HG02970 (cell line): ENCODE measurements around the gene ANKRD11.
"Not testable (repeated sequence)": the region's sequence is repeated elsewhere in the genome, so short reads cannot be mapped to it uniquely, and the experiment has no call there.

ENCODE experiments used
- ATAC-seq: cut with Tn5 transposase; IDR thresholded peaks from one replicate; pipeline ENCODE4 v1.9.1; 2021; ENCODE audit warnings: mild to moderate bottlenecking, moderate library complexity, moderate number of reproducible peaks; ENCODE audit not compliant: unreplicated experiment, low FRiP score

ANKRD11 gene

GRCh38 chr16:89261691-89262563 is 228.4 kb downstream of the ANKRD11 start:
- no peak for ATAC-seq

- not testable (repeated sequence) for ATAC-seq
Measured at GRCh38 chr16:89259901-89260300, 230.5 kb downstream of the ANKRD11 start.

GRCh38 chr16:89257757-89258465 is 232.4 kb downstream of the ANKRD11 start:
- no peak for ATAC-seq

GRCh38 chr16:89257281-89257731 is 233.1 kb downstream of the ANKRD11 start:
- no peak for ATAC-seq

GRCh38 chr16:89256651-89257254 is 233.6 kb downstream of the ANKRD11 start:
- no peak for ATAC-seq

GRCh38 chr16:89253548-89254287 is 236.6 kb downstream of the ANKRD11 start:
- ATAC-seq: no peak

GRCh38 chr16:89248196-89248982 is 242.0 kb downstream of the ANKRD11 start:
- no peak for ATAC-seq

GRCh38 chr16:89247734-89248075 is 242.7 kb downstream of the ANKRD11 start:
- ATAC-seq: not testable (repeated sequence)

GRCh38 chr16:89246903-89247733 is 243.2 kb downstream of the ANKRD11 start:
- ATAC-seq: peak; percentile 69

- no peak for ATAC-seq
Measured at GRCh38 chr16:89246383-89246902, 243.9 kb downstream of the ANKRD11 start.

GRCh38 chr16:89244754-89245153 is 245.6 kb downstream of the ANKRD11 start:
- no peak for ATAC-seq

GRCh38 chr16:89244264-89244663 is 246.1 kb downstream of the ANKRD11 start:
- not testable (repeated sequence) for ATAC-seq

GRCh38 chr16:89243664-89244063 is 246.7 kb downstream of the ANKRD11 start:
- no peak for ATAC-seq

- ATAC-seq: no peak
Measured at GRCh38 chr16:89242795-89243200, 247.6 kb downstream of the ANKRD11 start.

- peak; percentile 53 for ATAC-seq
Measured at GRCh38 chr16:89241187-89242007, 249.0 kb downstream of the ANKRD11 start.

- ATAC-seq: no peak
Measured at GRCh38 chr16:89237733-89238132, 252.6 kb downstream of the ANKRD11 start.

- ATAC-seq: no peak
Measured at GRCh38 chr16:89233678-89234490, 256.5 kb downstream of the ANKRD11 start.
